Coronary artery (tissue), 2 donors: ENCODE measurements around the gene KIF23.

ENCODE experiments used
- DNase-seq: peaks from one replicate; pipeline ENCODE4 v3.0.0-alpha.2; 2017; ENCODE audit warnings: low spot score
- H3K27ac ChIP-seq, 2 donors: fragments of 200-600 bp; sonication (generic); one replicate each; pipeline ENCODE4 v1.5.1; 2016 to 2019
- H3K4me3 ChIP-seq: fragments of 200-600 bp; sonication (generic); 2 replicates; pipeline ENCODE4 v1.5.1; 2016; ENCODE audit warnings: mild to moderate bottlenecking, moderate library complexity
- CTCF ChIP-seq: fragments of 200-600 bp; sonication (generic); IDR thresholded peaks from one replicate; pipeline ENCODE4 v1.5.1; 2019; ENCODE audit warnings: antibody characterized with exemption

Gene KIF23

DNA sequence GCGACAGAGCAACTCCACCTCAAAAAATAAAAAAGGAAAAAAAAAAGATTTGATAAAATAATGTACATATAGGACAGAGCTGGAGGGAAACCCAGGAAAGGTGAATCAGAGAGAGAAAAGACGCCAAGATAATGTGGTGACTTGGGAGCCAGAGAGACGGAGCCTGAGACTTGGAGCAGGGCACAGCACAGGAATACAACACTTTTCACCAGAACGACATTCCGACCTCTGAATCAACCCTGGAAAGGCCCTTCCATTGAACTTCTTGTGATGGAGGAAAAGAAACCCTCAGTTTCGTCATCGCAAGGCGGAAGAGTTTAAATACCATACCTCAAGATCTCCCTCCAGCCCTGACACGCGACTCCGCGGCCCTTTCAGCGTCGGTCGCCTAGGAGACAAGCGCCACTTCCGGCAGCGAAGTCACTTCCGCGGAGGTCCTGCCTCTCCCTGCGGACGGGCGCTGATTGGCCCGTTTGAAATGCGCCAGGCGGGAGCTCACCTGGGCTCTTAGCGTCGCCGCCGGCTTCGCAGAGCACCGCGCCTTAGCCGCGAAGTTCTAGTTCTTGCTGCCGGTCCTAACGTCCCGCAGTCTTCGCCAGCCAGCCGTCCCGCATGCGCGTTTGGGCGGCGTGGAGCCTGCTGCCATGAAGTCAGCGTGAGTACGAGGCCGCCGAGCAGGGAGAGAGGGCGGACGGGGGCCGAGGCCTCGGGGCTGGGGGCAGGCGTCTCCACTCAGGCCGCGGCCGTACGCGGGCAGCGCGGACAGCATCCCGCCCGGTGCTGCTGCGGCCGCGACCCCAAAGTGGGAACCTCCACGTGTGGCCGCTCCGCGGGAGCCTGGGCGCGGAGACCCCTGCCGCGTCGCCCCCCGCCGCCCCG lies at the start of gene KIF23:
TSS of gene KIF23 (plus strand) at position 528 of the 879 bp plus-strand sequence. CDS start at position 645, 117 bp downstream.
- Histone ChIP-seq H3K27ac (peak within 1 kb of the TSS; percentile 92), H3K4me3 (peak within 1 kb of the TSS; percentile 88)
- DNase-seq, result peak; percentile 91
- no peak for TF ChIP-seq CTCF

DNA sequence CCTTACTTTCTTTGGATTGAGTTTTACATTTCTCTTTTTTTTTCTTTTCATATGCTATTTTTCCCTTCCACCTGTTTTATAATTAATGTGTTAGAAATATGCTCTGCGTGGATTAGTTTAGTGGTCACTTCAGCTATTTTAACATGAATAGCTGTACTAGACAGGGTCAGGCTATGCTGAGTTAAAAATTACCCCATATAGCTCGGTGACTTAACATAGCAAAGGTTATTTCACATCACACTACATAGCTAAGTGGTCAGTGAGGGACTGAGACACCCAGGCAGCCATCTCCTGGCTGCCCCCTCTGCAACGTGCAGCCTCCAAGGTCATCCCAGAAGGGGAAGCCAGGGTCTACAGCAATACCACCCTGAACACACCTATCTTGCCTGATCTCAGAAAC lies 46.9 kb upstream of the KIF23 start:
- no peak for DNase-seq
- no peak overlapping the region for H3K27ac ChIP-seq
- H3K4me3 ChIP-seq, result no peak overlapping the region
- no peak for TF ChIP-seq CTCF

DNA sequence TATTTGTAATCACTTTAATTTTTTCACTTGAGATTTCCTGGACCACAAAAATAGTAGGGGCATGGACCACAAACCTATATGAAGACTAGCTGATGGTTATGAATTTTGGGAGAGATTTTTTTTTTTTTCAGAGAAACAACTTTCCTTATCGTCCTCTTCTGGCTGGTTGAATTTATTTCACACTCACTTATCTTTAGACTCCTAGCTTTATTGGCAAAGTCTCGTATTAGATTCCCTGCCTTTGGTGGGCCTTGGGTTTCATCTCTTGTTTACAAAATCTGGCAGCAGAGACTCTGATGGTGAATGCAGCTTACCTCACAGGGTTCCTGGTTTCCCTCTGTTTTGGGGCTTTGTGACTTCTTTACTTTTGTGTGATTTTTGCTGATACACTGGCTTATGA lies 44.5 kb upstream of the KIF23 start:
- no peak for DNase-seq
- TF ChIP-seq CTCF, result no peak
- Histone ChIP-seq H3K27ac (no peak overlapping the region), H3K4me3 (no peak overlapping the region)

- Histone ChIP-seq H3K27ac (no peak overlapping the region), H3K4me3 (no peak overlapping the region)
- no peak for TF ChIP-seq CTCF
- no peak for DNase-seq
These were observed 40.7 kb upstream of the KIF23 start for GRCh38 chr15:69373406-69373805.

DNA sequence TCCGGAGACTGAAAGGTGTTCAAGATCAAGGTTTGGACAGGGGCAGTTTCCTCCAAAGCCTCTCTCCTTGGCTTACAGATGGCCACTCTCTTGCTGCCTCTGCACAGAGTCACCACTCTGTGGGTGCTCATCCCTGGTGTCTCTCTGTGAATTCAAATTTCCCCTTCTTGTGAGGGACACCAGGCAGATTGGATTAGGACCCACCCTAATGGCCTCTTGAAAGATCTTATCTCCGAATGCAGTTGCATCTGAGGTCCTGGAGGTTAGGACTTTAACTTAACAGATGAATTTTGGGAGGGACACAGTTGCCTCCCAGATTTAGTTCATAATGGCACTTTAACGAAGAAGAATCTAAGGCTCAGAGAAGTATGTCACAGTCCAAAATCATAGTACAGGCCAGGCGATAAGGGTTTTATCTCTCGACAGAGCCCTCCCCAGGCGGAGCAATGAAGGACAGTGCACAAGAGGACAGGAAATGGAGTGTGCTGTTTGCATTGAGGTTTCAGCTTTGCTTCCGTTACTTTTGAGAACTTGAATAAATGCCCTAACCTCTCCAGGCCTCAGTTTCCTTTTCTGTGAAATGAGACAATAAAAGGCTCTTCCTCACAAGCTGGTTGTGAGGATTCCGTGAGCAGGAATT lies 38.9 kb upstream of the KIF23 start:
- no peak for DNase-seq

DNA sequence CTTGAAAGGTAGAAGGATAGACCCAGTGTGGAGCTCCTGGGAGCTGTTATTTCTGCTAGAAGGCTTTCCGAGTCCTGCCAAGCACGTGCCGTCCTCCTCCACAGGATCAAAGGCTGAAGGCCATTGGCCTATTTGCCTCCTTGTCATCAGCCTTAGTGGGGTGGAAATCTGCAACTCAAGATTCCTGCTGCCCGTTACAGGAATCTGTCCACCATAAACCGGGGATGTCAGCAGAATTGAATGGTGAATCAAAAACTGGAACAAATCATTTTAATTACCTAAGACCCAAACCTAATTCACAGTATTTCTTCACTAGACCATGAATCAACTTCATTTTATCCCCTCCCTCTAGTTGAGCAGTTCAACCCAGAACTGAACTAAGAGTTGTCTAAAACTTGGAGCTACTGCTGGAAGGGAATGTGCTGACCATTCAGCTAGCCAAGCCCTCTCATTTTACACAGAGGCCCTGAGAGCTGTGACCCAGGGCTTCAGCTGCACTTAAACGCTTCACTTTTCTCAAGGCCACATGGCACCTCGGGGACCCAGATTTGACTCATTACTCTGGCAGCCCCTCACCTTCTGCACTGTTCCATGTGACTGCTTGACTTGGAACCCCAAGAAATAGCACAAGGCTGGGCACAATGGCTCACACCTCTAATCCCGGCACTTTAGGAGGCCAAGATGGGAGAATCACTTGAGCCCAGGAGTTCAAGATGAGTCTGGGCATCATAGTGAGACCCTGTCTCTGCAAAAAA lies 36.8 kb upstream of the KIF23 start:
- no peak for TF ChIP-seq CTCF
- DNase-seq, result no peak
- H3K4me3 ChIP-seq, result no peak overlapping the region
- no peak overlapping the region for H3K27ac ChIP-seq

More for the DNA sequence above, 38.9 kb upstream of the KIF23 start:
- no peak for TF ChIP-seq CTCF
- H3K4me3 ChIP-seq, result no peak overlapping the region
- H3K27ac ChIP-seq, result no peak overlapping the region
